ENCODE measurements around the gene BET1L. TPM values are rescaled to one million over a fixed set of nuclear protein-coding genes. Genes with fewer than 3 reads are reported as not detected.
"Not testable (repeated sequence)": the region's sequence is repeated elsewhere in the genome, so short reads cannot be mapped to it uniquely, and the experiment has no call there.

BET1L gene
- total RNA-seq, 4 donors from 2014 or later, result 25.5 to 33.3 (median 31.6) TPM

DNA sequence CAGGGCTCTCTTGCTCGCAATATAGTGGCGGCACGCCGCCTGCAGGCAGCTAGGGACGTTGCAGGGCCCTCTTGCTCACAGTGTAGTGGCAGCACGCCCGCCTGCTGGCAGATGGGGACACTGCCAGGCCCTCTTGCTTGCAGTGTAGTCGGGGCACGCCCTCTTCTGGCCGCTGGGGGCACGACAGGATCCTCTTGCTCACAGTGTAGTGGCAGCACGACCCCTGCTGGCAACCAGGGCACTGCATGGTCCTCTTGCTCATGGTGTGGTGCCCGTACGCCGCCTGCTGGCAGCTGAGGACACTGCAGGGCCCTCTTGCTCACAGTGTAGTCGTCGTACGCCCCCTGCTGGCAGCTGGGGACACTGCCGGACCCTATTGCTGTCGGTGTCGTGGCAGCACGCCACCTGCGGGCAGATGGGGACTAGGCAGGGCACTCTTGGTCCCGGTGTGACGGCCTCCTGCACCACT, 17.3 kb downstream of the BET1L start:
- H3K4me3 ChIP-seq (ENCODE audit: low read depth, poor library complexity, severe bottlenecking); intact Hi-C loops (cut with DNase I; ENCODE audit: low total_unique reads): not testable (repeated sequence)
- WGBS, 2 donors, result 59% methylated on average over 10 of the region's 25 CpGs; no CpG with 5 or more reads in 1 of the 2 donors
- peak in 1 of 2 donors; percentile 28 for DNase-seq (ENCODE audit: low spot score in 2 of 2)

DNA sequence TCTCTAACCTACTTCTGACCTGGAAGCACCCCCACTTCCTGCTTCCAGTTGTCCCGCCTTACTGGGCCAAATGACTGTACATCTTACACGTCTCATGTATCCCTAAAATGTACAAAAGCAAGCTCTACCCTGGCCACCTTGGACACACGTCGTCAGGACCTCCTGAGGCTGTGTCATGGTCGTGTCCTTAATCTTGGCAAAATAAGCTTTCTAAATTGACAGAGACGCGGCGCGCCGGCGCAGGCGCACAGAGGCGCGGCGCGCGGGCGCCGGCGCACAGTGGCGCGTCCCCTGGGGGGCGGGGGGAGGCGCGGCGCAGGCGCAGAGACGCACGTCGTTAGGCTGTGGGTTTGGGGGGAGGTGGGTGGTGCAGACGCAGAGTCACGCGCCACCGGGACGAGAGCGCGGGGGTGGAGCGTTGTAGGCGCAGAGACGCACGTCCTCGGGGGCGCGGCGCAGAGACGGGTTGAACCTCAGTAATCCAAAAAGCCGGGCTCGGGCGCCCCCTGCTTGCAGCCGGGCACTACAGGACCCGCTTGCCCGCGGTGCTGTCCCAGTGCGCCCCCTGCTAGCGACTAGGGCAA, 17.9 kb downstream of the BET1L start:
- DNase-seq (ENCODE audit: low spot score in 2 of 2), result peak in 1 of 2 donors; percentile 74
- H3K4me3 ChIP-seq (ENCODE audit: low read depth, poor library complexity, severe bottlenecking); intact Hi-C loops (cut with DNase I; ENCODE audit: low total_unique reads): not testable (repeated sequence)
- WGBS, 2 donors, result 82 to 89% methylated on average over 36 to 47 of the region's 55 CpGs

DNA sequence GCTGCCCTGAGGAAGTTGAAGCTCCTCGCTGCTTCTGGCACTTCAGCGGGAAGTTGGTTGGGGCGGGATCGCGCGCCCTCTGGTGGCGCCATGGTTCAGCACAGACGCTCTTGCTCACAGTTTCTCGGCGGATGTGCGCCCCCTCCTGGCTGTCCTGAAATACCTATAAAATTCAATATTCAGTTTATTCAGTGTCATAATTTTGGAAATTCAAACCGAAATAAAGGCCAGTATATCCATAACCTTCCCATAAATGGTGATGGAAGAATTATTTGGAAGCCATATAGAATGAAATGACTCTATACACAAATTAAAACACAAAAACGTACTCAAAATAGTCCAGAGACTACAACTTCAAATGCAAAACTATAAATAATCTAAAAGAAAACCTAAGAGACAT, 27.0 kb downstream of the BET1L start:
- DNase-seq (ENCODE audit: low spot score in 2 of 2); H3K4me3 ChIP-seq (ENCODE audit: low read depth, poor library complexity, severe bottlenecking); intact Hi-C loops (cut with DNase I; ENCODE audit: low total_unique reads): not testable (repeated sequence)
- WGBS, 2 donors, result 0% methylated on average over 3 to 5 of the region's 13 CpGs

Other genes with a start within 250 kb of the BET1L start
- not detected for gene SCGB1C1, start 14.3 kb downstream of the BET1L start, total RNA-seq
- 10 to 100 TPM; 58.0 to 91.2 (median 66.9) TPM for gene RIC8A, start 309 bp upstream of the BET1L start, total RNA-seq
- gene SIRT3, start 28.9 kb upstream of the BET1L start, total RNA-seq, result 10 to 100 TPM; 12.6 to 18.4 (median 14.2) TPM
- 100 to 1,000 TPM in 1 of 4 donors, 10 to 100 TPM in 3; 65.1 to 115 (median 90.8) TPM for gene PSMD13, start 29.6 kb upstream of the BET1L start, total RNA-seq
- gene NLRP6, start 71.0 kb upstream of the BET1L start, total RNA-seq, result under 1 TPM in 3 of 4 donors, not detected in 1; 0.25 to 0.32 (median 0.27) TPM
- gene PGGHG, start 81.7 kb upstream of the BET1L start, total RNA-seq, result 1 to 10 TPM; 4.0 to 7.7 (median 6.9) TPM
- gene IFITM5, start 92.1 kb upstream of the BET1L start, total RNA-seq, result not detected
- gene IFITM2, start 100.4 kb upstream of the BET1L start, total RNA-seq, result 10 to 100 TPM; 22.2 to 99.4 (median 52.9) TPM
- gene IFITM1, start 106.6 kb upstream of the BET1L start, total RNA-seq, result 100 to 1,000 TPM in 1 of 4 donors, 10 to 100 TPM in 3; 44.2 to 114 (median 65.4) TPM
- 100 to 1,000 TPM in 1 of 4 donors, 10 to 100 TPM in 3; 39.6 to 124 (median 84.2) TPM for gene IFITM3, start 113.5 kb upstream of the BET1L start, total RNA-seq
- 10 to 100 TPM in 1 of 4 donors, 1 to 10 TPM in 3; 1.8 to 20.0 (median 5.0) TPM for gene B4GALNT4, start 162.1 kb upstream of the BET1L start, total RNA-seq
- 100 to 1,000 TPM; 612 to 880 (median 754) TPM for gene PKP3, start 186.8 kb upstream of the BET1L start, total RNA-seq
- gene SIGIRR, start 207.6 kb upstream of the BET1L start, total RNA-seq, result 10 to 100 TPM; 15.1 to 23.2 (median 19.0) TPM
- gene ANO9, start 234.6 kb upstream of the BET1L start, total RNA-seq, result 100 to 1,000 TPM in 2 of 4 donors, 10 to 100 TPM in 2; 55.7 to 116 (median 92.1) TPM
- 100 to 1,000 TPM in 1 of 4 donors, 10 to 100 TPM in 3; 35.0 to 108 (median 38.7) TPM for gene PTDSS2, start 242.9 kb upstream of the BET1L start, total RNA-seq

All from lower leg skin (tissue), 4 donors.